ENCODE measurements around the gene DHRS7C.

The DHRS7C gene, protein sequence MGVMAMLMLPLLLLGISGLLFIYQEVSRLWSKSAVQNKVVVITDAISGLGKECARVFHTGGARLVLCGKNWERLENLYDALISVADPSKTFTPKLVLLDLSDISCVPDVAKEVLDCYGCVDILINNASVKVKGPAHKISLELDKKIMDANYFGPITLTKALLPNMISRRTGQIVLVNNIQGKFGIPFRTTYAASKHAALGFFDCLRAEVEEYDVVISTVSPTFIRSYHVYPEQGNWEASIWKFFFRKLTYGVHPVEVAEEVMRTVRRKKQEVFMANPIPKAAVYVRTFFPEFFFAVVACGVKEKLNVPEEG

DNA sequence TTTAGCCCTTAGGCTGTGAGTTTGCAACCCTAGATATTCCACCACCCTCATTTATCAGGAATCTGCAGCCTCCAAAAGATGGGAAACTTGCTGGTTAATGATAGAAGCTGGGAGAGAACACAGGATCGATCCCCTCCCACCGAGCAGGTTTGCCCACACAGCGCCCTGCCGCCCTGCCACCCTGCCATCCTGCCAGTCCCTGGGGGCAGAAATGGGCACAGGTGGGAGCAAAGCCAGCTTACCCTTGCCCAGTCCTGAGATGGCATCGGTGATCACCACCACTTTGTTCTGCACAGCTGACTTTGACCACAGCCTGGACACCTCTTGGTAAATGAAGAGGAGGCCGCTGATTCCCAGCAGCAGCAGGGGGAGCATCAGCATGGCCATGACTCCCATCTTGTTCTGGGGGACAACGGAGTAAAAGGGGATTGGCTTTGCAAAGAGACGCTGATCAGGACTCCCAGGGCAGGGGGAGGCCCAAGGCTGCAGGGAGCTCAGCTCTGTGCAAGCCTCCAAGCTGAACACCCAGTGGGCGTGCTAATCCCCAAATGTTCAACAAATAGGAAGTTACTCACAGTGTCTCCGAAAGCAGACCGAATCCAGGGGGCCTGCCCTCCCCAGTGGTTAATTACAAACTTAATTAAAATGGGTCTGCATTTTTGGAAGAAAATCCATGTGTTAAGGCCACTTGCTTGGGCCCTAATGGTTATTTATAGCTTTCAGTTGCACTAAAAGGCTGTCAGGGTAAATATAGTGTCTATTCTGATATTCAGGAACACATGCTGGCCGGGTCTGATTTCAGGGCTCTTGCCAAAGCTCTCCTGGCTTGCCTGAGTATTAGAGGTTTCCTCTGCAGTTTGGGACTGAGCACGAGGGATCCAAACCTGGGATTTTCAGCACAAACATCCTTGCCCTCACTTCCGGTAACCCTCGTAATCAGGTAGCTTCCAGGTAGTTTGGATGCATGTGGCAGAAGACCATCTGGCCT is at the start of gene DHRS7C:
DHRS7C (minus strand) TSS at position 704 of the 988 bp plus-strand sequence; CDS start at position 396, 308 bp downstream.
- no peak within 1 kb of the TSS for H3K27ac ChIP-seq
- TF ChIP-seq ZFX (IDR thresholded peaks at IDR 0.05) = no peak
- TF ChIP-seq, protein P1, sequence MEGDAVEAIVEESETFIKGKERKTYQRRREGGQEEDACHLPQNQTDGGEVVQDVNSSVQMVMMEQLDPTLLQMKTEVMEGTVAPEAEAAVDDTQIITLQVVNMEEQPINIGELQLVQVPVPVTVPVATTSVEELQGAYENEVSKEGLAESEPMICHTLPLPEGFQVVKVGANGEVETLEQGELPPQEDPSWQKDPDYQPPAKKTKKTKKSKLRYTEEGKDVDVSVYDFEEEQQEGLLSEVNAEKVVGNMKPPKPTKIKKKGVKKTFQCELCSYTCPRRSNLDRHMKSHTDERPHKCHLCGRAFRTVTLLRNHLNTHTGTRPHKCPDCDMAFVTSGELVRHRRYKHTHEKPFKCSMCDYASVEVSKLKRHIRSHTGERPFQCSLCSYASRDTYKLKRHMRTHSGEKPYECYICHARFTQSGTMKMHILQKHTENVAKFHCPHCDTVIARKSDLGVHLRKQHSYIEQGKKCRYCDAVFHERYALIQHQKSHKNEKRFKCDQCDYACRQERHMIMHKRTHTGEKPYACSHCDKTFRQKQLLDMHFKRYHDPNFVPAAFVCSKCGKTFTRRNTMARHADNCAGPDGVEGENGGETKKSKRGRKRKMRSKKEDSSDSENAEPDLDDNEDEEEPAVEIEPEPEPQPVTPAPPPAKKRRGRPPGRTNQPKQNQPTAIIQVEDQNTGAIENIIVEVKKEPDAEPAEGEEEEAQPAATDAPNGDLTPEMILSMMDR (conservative IDR thresholded peaks at IDR 0.05) = no peak

DNA sequence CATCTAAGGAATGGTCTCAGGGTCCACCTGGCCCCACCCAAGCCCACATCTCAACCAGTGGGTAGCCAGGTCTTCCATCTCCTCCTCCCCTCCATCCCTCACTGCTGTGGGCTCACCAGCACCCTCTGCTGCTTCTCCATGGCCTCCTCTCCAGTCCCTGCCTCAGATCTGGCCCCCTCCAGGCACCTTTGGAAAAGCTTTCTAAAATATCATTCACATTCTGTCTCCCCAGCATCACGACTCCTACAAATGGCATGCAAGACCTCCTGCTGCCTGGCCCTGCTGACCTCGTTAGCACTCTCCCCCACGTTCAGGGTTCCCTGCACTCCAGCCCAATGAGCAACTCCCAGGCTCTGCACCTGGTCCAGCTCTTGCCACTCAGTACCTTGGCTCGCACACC is 48.0 kb upstream of the DHRS7C start:
- H3K27ac ChIP-seq = no peak overlapping the region
- TF ChIP-seq ZFX (IDR thresholded peaks at IDR 0.05) = no peak
- TF ChIP-seq, protein P1 (conservative IDR thresholded peaks at IDR 0.05) = no peak

DNA sequence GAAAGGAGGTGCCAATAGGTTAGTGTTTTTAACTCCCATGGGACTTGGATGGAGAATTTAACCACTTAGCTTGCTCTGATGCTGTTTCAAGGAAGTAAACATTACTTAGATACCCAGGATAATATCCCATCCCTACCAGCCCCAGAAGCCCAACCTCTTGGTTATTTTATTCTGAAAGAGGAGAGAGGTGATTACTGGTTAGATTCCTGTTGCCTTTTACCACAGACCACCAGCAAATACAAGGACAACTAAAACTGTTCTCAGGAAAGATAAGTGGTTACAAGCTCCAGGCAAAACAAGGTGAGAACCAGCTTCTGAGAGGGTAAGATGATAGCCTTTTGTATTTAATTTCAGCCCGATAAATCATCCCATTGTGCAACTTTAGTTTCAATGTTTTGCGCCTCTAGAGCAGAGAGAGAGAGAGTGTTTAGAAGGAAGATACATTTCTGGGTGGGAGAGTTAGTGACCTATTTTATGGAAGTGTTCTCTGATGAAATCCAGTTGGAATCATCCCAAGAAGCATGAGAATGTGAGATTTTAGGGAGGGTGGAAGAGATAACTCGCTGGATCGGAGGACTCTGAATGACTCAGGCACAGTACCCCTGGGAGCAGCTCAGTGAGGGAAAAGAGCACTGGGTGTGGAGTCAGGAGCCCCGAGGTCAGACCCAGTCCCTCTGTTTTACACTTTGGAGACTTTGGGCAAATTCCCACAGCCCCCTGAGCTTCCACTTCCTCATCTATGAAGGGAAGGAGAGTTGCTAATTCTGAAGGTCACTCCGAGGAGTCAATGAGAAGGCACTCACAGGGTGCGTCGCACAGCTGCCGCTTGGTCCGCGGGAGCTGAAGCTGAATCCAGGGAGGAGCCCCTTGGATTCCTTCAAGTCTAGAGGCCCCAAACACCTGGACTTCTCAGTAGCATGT is 46.4 kb upstream of the DHRS7C start:
- H3K27ac ChIP-seq = no peak overlapping the region
- TF ChIP-seq, protein P1 (conservative IDR thresholded peaks at IDR 0.05) = no peak
- no peak for TF ChIP-seq ZFX (IDR thresholded peaks at IDR 0.05)

DNA sequence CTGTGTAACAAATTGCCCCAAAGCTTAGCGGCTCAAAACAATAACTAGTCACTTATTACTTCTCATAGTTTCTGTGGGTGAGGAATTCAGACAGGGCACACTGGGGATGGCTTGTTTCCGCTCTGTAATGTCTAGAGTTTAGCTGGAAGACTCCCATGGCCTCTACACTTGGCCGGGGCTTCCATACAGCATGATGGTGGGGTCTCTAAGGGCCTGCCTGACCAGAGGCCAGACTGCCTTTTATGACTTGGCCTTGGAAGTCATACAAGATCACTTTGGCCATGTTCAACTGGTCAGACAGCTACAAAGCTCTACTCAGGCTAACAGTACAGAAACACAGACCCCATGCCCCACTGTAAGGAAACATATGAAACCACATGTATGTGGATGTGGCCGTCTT is 42.5 kb upstream of the DHRS7C start:
- TF ChIP-seq, protein P1 (conservative IDR thresholded peaks at IDR 0.05) = no peak
- TF ChIP-seq ZFX (IDR thresholded peaks at IDR 0.05) = no peak
- H3K27ac ChIP-seq = no peak overlapping the region

DNA sequence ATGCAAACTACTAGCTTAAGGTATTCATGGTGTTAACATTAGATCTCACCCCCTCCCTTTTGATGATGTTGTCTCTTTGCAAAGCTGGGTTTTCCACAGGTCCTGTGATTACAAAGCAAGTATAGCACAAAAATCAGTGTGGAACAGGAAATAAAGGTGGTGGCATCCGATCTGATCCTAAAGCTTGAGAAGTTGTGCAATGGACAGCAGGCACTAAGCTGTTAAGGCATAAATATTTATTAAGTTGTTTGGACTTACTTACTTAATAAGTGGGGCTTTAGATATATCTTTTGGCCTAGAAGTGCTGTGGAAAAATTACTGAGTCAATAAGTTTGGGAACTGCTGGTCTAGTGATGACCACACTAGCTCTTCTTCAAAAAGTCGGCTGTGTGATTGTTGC is 39.3 kb upstream of the DHRS7C start:
- TF ChIP-seq ZFX (IDR thresholded peaks at IDR 0.05) = no peak
- TF ChIP-seq, protein P1 (conservative IDR thresholded peaks at IDR 0.05) = no peak
- H3K27ac ChIP-seq = no peak overlapping the region

DNA sequence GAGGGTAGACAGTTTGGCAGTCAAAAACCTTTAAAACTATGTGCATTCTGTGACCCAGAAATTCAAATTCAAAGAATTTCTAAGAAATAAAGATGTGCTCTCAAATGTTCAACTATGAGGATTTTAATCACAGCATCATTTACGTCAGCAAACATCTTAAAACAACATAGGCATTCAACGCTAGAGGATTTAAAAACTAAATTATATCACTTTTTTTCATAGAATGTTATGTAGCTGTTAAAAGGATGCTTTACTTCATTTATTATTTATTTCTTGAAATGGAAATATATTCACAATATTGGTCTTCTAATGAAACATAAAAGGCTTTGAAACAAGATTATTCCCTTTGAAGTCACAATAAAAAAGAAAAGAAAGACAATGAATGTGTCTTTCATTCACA is 38.0 kb upstream of the DHRS7C start:
- no peak for TF ChIP-seq ZFX (IDR thresholded peaks at IDR 0.05)
- TF ChIP-seq, protein P1 (conservative IDR thresholded peaks at IDR 0.05) = no peak
- no peak overlapping the region for H3K27ac ChIP-seq
